ENCODE data around the gene PABPN1L.

PABPN1L gene

GRCh38 chr16:88848557-88848956 is 17.9 kb downstream of the PABPN1L start:
- DNase-seq (ENCODE audit: low spot score): no peak

GRCh38 chr16:88847654-88848053 is 18.8 kb downstream of the PABPN1L start:
- DNase-seq (ENCODE audit: low spot score): no peak

- no peak for DNase-seq (ENCODE audit: low spot score)
Measured at GRCh38 chr16:88846088-88846487, 20.4 kb downstream of the PABPN1L start.

GRCh38 chr16:88844419-88845036 is 21.9 kb downstream of the PABPN1L start:
- no peak for DNase-seq (ENCODE audit: low spot score)

- DNase-seq (ENCODE audit: low spot score): no peak
Measured at GRCh38 chr16:88843256-88843655, 23.2 kb downstream of the PABPN1L start.

GRCh38 chr16:88842806-88843205 is 23.7 kb downstream of the PABPN1L start:
- DNase-seq (ENCODE audit: low spot score): no peak

- DNase-seq (ENCODE audit: low spot score): no peak
Measured at GRCh38 chr16:88842308-88842756, 24.1 kb downstream of the PABPN1L start.

GRCh38 chr16:88841521-88842307 is 24.7 kb downstream of the PABPN1L start:
- DNase-seq (ENCODE audit: low spot score): no peak

GRCh38 chr16:88840600-88841215 is 25.8 kb downstream of the PABPN1L start:
- DNase-seq (ENCODE audit: low spot score): no peak

GRCh38 chr16:88839745-88840599 is 26.5 kb downstream of the PABPN1L start:
- DNase-seq (ENCODE audit: low spot score): no peak

GRCh38 chr16:88839026-88839529 is 27.4 kb downstream of the PABPN1L start:
- no peak for DNase-seq (ENCODE audit: low spot score)

- DNase-seq (ENCODE audit: low spot score): no peak
Measured at GRCh38 chr16:88838566-88838965, 27.9 kb downstream of the PABPN1L start.

- DNase-seq (ENCODE audit: low spot score): no peak
Measured at GRCh38 chr16:88837806-88838205, 28.7 kb downstream of the PABPN1L start.

GRCh38 chr16:88836791-88837190 is 29.7 kb downstream of the PABPN1L start:
- DNase-seq (ENCODE audit: low spot score): no peak

- no peak for DNase-seq (ENCODE audit: low spot score)
Measured at GRCh38 chr16:88835818-88836217, 30.6 kb downstream of the PABPN1L start.

GRCh38 chr16:88835383-88835782 is 31.1 kb downstream of the PABPN1L start:
- no peak for DNase-seq (ENCODE audit: low spot score)

GRCh38 chr16:88834670-88835069 is 31.8 kb downstream of the PABPN1L start:
- no peak for DNase-seq (ENCODE audit: low spot score)

GRCh38 chr16:88833086-88833485 is 33.4 kb downstream of the PABPN1L start:
- no peak for DNase-seq (ENCODE audit: low spot score)

- DNase-seq (ENCODE audit: low spot score): no peak
Measured at GRCh38 chr16:88831838-88832237, 34.6 kb downstream of the PABPN1L start.

GRCh38 chr16:88830783-88831182 is 35.7 kb downstream of the PABPN1L start:
- DNase-seq (ENCODE audit: low spot score): no peak

- DNase-seq (ENCODE audit: low spot score): no peak
Measured at GRCh38 chr16:88830258-88830657, 36.2 kb downstream of the PABPN1L start.

- DNase-seq (ENCODE audit: low spot score): no peak
Measured at GRCh38 chr16:88828711-88829110, 37.7 kb downstream of the PABPN1L start.

All from D341Med (cell line).